Endometrium (tissue), 2 donors: Measurements from ENCODE around the gene AGBL4.
"Not testable (repeated sequence)": the region's sequence is repeated elsewhere in the genome, so short reads cannot be mapped to it uniquely, and the experiment has no call there.

Source experiments
- FAIRE-seq: peaks from 2 replicates; lab custom pipeline; 2012; peaks lifted over from hg19 to GRCh38; lab: Jason Lieb, UNC
- donor health status: control.
- donor health status: control.

AGBL4 gene

DNA sequence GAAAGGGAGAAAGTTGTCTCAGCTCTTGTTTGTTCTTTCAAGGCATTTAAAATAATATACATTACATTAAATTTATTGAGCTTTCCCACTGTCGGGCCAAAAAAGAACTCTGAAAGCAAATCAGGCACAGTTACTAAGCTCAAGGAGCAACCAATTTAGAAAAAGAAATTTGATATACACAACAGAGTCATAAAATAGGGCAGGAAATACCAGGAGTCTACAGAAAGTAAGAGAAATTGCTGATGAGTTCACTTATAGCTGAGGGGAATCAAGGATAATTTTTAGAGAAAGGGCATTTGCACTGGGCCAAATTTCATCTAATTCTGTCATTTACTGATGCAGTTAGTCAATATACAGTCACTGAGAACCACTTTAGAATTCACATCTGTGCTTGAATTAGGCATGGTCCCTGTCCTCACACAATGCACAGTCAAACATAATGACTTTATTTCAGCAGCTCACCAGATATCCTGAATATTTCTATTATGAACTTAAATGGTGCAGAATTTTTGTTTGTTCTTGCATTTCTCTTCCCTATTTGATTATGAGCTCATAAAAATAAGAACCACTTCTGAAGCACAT, 997.4 kb downstream of the AGBL4 start:
- FAIRE-seq: no peak

GRCh38 chr1:49016030-49016977, 1007.5 kb downstream of the AGBL4 start:
- no peak for FAIRE-seq

GRCh38 chr1:49013079-49013478, 1010.7 kb downstream of the AGBL4 start:
- FAIRE-seq: no peak

GRCh38 chr1:49002981-49003380, 1020.8 kb downstream of the AGBL4 start:
- FAIRE-seq: not testable (repeated sequence)

DNA sequence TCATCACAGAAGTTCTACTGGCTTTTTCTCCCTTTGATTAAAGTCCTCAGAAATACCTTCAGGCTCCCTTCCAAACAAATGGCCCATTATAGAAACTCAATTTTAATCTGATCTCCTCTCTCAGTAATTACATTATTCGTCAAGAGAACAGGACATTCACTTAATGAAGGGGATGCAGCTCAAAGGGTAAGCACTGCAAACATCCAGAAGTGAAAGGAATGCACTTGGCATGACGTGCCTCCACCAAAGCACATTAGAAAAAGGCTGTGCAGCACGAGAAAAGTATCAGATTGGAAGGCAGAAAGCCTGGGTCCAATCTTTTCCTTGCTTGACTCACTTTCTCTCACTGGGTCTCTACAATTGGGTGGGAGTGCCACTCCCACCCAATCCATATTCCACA, 1024.4 kb downstream of the AGBL4 start:
- no peak for FAIRE-seq

DNA sequence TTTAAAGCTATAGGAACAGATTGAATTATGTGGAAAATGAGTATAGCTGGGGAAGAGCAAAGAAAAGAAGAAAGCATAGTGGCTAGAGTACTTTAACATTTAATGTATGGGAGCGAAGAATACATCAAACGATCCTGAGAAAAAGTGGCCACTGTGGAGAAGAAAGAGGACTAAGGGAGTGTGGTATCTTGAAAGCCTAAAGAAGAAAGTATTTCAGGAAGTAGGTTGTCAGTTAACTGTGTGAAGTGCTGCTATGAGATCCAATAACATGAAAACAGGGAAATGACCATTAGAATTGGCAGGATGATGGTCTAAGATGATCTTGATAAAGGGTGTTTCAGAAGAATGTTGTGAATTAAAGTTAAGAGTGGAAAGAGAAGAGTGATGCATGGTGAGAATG, 1027.4 kb downstream of the AGBL4 start:
- FAIRE-seq: no peak

DNA sequence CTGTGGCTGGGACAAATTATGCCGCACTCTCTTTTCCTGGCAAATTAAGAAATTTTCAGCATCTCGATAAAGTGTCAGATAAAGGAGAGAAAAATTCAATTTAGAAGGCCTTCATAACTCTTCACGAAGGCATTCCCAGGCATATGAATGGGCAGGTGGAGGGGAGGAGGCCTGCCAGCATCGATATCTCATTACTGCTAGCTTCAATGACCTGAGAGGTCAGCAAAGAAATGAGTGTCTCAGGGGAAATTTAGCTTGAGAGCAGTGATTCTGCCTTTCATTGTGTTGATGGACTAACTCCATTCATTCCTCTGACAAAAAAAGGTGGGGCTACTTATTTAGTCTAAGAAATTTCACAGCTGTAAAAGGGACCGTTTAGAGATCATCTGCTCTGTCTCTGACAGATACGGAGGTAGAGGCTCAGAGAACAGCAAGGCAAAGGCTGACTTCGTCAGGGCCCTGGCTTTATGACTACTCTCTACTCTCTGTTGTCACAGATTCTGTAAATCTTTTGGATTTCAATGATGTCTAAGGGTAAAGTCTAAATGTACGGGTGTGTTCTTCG, 1035.0 kb downstream of the AGBL4 start:
- FAIRE-seq: no peak

DNA sequence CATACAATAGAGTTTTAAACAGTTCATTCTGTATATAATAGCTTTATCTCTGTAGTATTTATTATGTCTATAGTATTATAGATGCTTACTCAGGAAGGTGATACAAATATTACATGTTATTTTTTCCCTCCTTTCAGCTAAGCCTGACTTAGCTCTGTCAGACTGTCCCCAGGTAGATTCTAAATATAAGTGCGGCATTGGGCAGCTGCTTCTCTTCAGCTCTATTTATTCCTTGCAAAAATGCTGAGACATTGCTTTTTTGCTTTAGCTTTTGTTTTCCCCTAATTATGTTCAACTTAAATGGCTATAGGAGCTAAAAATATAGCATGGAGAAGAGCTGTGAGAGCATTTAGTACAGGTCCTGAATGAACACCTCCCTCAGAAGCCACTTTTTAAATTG, 1043.8 kb downstream of the AGBL4 start:
- FAIRE-seq: no peak

DNA sequence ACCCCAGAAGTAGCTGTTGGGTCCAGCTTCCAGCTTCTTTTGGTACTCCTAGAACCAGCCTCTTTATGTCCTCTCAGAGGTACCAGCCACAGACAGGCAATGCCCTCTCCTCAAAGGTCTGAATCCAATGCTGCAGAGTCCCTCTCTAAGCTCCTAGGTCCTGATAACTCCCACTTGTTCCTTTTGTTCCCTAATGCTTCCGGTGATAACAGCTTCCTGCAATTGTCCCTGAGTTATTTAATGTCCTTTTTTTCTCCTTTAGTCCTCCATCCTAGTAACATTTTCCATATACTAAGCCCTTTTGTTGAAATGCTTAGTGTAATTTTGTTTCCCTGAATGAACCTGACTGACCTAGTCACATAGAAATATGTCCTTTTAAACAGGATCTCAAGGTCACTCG, 1045.3 kb downstream of the AGBL4 start:
- FAIRE-seq: no peak

DNA sequence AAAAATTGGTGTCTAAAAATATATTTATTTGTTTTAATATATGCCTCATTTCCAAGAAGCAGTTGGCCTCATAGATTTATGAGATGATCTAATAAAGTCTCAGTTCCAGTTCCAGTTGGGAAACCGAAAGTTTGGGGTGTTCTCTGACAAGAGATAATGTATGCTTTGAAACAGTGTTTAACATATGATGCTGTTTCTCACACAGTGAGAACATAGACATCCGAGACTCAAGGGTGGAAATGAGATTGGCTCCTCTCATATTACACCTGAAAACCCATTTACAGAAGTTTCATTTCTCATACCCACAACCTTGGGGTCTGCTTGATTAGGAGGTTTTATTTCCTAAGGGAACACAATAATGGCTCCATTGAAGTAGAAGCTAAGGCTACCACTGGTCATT, 1046.5 kb downstream of the AGBL4 start:
- no peak for FAIRE-seq

- no peak for FAIRE-seq
These were observed 1053.8 kb downstream of the AGBL4 start for GRCh38 chr1:48969971-48970370.

DNA sequence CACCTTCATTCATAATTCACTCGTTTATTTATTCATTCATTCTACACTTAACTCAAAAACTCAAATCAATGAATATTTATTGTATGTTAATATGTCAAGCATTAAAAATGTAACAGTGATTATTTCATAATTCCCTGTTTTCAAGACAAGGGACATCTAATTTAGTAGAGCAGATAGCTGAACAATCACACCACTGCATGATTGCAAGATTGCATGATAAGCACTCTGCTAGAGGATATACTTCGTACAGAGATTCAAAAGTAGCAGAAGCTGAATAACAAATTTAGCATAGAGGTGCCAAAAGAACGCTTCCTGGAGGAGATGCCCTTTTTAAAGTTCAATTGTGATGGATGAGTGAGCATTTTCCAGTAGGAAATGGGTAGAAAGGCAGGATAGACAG, 1056.4 kb downstream of the AGBL4 start:
- no peak for FAIRE-seq

GRCh38 chr1:48966583-48966982, 1057.2 kb downstream of the AGBL4 start:
- FAIRE-seq: no peak

GRCh38 chr1:48960320-48960719, 1063.4 kb downstream of the AGBL4 start:
- no peak for FAIRE-seq

- FAIRE-seq: no peak
These were observed 1068.0 kb downstream of the AGBL4 start for GRCh38 chr1:48955774-48956173.

DNA sequence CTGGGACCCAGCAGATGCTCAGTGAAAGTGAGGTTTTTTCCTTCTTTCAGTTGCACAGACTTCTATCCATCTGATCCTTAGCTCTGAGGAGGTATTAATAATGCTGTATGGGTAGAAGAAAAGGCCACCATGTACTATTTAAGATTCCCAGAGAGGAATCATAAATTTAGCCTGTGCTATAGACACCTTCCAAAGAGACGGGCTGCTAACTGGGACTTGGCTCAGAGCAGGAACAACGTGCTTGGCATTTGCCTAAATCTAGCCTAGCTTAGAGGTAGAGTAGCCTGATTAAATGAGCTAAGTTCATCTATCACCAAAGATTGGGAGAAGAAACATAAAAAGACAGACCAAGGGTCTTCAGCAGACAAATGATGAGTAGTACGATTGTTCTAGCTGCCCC, 1070.1 kb downstream of the AGBL4 start:
- no peak for FAIRE-seq

DNA sequence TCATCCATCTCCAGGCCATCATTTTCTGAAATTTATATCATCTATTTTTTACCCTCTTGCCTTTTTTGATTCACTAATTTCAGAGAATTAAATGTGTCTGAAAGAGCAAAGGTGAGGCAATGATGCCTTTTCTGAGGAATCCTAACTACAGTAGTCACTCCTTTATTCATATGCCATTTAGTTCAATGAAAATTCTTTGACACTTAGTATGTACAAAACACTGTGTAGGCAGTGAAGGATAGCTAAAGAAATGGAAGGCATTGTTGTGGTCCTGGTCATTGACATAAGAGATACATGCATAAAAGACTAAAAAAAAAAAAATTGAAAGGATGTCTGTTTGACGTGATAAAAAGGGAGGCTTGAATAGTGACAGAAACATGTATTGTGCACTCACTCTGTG, 1075.2 kb downstream of the AGBL4 start:
- no peak for FAIRE-seq

GRCh38 chr1:48947761-48948537, 1075.8 kb downstream of the AGBL4 start:
- no peak for FAIRE-seq

DNA sequence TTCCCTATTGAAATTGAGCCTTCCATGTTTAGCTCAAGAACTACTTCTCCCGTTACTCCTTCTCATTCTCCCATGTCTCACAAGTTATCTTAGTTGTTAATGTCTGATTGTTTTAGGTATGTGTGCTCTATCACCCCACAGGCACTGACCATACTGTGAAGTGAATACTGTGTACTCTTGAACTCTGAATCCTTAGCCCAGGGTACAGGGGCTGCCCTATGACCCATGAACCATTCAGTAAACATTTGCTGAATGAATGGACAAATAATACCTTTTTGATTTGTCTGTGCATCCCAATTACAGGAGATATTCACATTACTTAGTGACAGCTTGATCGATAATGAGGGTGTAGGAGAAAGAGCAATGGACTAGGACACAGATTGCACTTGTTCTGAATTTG, 1077.7 kb downstream of the AGBL4 start:
- no peak for FAIRE-seq

GRCh38 chr1:48944811-48945210, 1078.9 kb downstream of the AGBL4 start:
- FAIRE-seq: no peak

DNA sequence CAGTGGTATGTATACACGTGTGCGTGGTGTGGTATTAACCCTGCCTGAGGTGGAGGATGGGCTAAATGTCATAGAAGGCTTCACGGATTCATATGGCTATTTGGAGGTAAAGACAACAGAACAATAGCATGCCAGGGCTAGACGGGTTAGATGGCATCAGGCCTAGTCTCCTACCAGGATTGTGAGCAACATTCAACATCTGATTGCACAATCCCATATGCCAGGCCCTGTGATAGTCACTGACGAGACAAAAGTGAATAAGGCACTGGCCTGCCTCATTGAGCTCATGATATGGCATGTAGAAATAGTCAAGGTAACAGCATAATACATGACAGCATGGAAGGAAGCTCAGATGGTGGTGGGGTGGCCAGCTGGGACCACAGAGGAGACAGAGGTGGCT, 1079.9 kb downstream of the AGBL4 start:
- FAIRE-seq: no peak

GRCh38 chr1:48943393-48943792, 1080.4 kb downstream of the AGBL4 start:
- FAIRE-seq: no peak
